ENCODE data around the gene USP34. TPM values are rescaled to one million over a fixed set of nuclear protein-coding genes. Genes with fewer than 3 reads are reported as not detected.
"Not testable (repeated sequence)": the region's sequence is repeated elsewhere in the genome, so short reads cannot be mapped to it uniquely, and the experiment has no call there.

USP34 gene
- total RNA-seq, 1 experiment from 2014 or later: 76.3 TPM

- TF ChIP-seq REST (IDR thresholded peaks at IDR 0.05; ENCODE audit: low read depth) (no peak), EZH2 (IDR thresholded peaks at IDR 0.05) (no peak)
Observed at GRCh38 chr2:61456746-61457420, 14.0 kb downstream of the USP34 start (continued).

- ATAC-seq (no peak), DNase-seq (ENCODE audit: low read depth, low spot score) (no peak)
- Histone ChIP-seq H2AFZ (ENCODE audit: low read depth, low read length, poor library complexity, severe bottlenecking) (no peak overlapping the region), H3K9ac (ENCODE audit: low read length) (no peak overlapping the region), H3K36me3 (ENCODE audit: control insufficient read depth in 1 of 2, insufficient read depth in 2 of 2, low read length in 2 of 2) (no peaks in the 10 kb centered on the region), H4K20me1 (ENCODE audit: insufficient read depth) (no peaks in the 10 kb centered on the region), H3K9me3 (ENCODE audit: control insufficient read depth in 1 of 2, insufficient read depth in 1 of 2, low read depth in 1 of 2, low read length in 2 of 2) (no peaks in the 10 kb centered on the region), H3K79me2 (ENCODE audit: insufficient read depth, low read length) (peaks cover 100% of the 10 kb centered on the region), H3K4me2 (ENCODE audit: low read length) (no peak overlapping the region), H3K9me2 (ENCODE audit: insufficient read depth) (no peaks in the 10 kb centered on the region), H3K4me1 (ENCODE audit: control insufficient read depth in 1 of 2, insufficient read depth in 2 of 2, low read length in 2 of 2) (peaks cover 10 to 31% of the 10 kb centered on the region in 2 experiments), H3K27me3 (ENCODE audit: insufficient read depth, low read length) (no peaks in the 10 kb centered on the region), H3K27ac (ENCODE audit: low read depth, low read length) (no peak overlapping the region), H3K4me3 (replicated peaks in 1 of 2; ENCODE audit: low read depth in 1 of 2, low read length in 2 of 2) (no peak overlapping the region)
- BruUV-seq (replicated peaks): no TSS peak
- intact Hi-C loops (cut with micrococcal nuclease): no loop called here
- TF ChIP-seq ELF1 (IDR thresholded peaks at IDR 0.05; ENCODE audit: borderline replicate concordance, low read depth): no peak
- no peak for TF ChIP-seq EGR1 (IDR thresholded peaks at IDR 0.05; ENCODE audit: low read depth)
- no peak for TF ChIP-seq SIN3A (IDR thresholded peaks at IDR 0.05; ENCODE audit: low read depth)
- no peak for TF ChIP-seq SP1 (IDR thresholded peaks at IDR 0.05; ENCODE audit: low read depth)
- CTCF ChIA-PET: no interaction called here
- POLR2A ChIA-PET: no interaction called here
- RAD21 ChIA-PET (ENCODE audit: low non-redundant PET in 1 of 2, low total read pairs in 2 of 2, uncharacterized antibody in 2 of 2, unreplicated experiment in 2 of 2): no interaction called here
Observed at GRCh38 chr2:61456070-61456745, 14.7 kb downstream of the USP34 start.

GRCh38 chr2:61454972-61455371, 15.9 kb downstream of the USP34 start:
- H3K27me3 ChIP-seq (ENCODE audit: insufficient read depth, low read length); H2AFZ ChIP-seq (ENCODE audit: low read depth, low read length, poor library complexity, severe bottlenecking); H3K4me3 ChIP-seq (replicated peaks in 1 of 2; ENCODE audit: low read depth in 1 of 2, low read length in 2 of 2); H3K9me3 ChIP-seq (ENCODE audit: control insufficient read depth in 1 of 2, insufficient read depth in 1 of 2, low read depth in 1 of 2, low read length in 2 of 2); RAD21 ChIA-PET (ENCODE audit: low non-redundant PET in 1 of 2, low total read pairs in 2 of 2, uncharacterized antibody in 2 of 2, unreplicated experiment in 2 of 2); POLR2A ChIA-PET; DNase-seq (ENCODE audit: low read depth, low spot score); H3K4me2 ChIP-seq (ENCODE audit: low read length); BruUV-seq (replicated peaks); intact Hi-C loops (cut with micrococcal nuclease); CTCF ChIA-PET; H3K27ac ChIP-seq (ENCODE audit: low read depth, low read length); H4K20me1 ChIP-seq (ENCODE audit: insufficient read depth); H3K9me2 ChIP-seq (ENCODE audit: insufficient read depth); ATAC-seq; H3K9ac ChIP-seq (ENCODE audit: low read length); H3K36me3 ChIP-seq (ENCODE audit: control insufficient read depth in 1 of 2, insufficient read depth in 2 of 2, low read length in 2 of 2): not testable (repeated sequence)
- peaks cover 5 to 23% of the 10 kb centered on the region in 2 experiments for H3K4me1 ChIP-seq (ENCODE audit: control insufficient read depth in 1 of 2, insufficient read depth in 2 of 2, low read length in 2 of 2)
- peaks cover 100% of the 10 kb centered on the region for H3K79me2 ChIP-seq (ENCODE audit: insufficient read depth, low read length)

Data from HCT116 (cell line).